PC-9 (cell line): ENCODE results near the gene SUCO.

Experiments used
- EZH2 ChIP-seq: fragments of 200-600 bp; sonication (generic); IDR thresholded peaks from 2 replicates; pipeline ENCODE4 v1.8.0; 2017; ENCODE audit warnings: antibody characterized with exemption, low read depth
- TF ChIP-seq, protein P1 (sequence below): fragments of 200-600 bp; sonication (generic); conservative IDR thresholded peaks from 2 replicates; pipeline ENCODE4 v1.6.1; 2017; ENCODE audit warnings: mixed run types, antibody characterized with exemption, mild to moderate bottlenecking, moderate library complexity

DNA sequence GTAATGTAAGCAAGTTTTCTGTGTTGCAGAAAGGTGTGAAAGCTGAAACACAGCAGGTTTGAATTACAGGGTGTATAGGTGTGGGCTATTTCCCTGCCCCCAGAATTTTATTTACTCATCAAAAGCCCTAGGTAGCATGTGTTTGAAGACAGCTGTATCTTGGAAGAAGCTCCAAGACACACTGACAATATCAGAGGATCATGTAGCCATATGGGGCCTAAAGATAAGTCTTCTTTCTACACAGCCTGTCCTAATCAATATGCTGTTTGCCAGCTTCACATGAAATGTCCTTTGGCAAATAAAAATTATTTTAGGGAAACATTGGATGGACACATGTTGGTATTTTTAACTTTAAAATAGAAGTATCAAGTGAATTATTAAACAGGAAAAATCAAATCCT lies 17.5 kb upstream of the SUCO start:
- TF ChIP-seq, protein P1, sequence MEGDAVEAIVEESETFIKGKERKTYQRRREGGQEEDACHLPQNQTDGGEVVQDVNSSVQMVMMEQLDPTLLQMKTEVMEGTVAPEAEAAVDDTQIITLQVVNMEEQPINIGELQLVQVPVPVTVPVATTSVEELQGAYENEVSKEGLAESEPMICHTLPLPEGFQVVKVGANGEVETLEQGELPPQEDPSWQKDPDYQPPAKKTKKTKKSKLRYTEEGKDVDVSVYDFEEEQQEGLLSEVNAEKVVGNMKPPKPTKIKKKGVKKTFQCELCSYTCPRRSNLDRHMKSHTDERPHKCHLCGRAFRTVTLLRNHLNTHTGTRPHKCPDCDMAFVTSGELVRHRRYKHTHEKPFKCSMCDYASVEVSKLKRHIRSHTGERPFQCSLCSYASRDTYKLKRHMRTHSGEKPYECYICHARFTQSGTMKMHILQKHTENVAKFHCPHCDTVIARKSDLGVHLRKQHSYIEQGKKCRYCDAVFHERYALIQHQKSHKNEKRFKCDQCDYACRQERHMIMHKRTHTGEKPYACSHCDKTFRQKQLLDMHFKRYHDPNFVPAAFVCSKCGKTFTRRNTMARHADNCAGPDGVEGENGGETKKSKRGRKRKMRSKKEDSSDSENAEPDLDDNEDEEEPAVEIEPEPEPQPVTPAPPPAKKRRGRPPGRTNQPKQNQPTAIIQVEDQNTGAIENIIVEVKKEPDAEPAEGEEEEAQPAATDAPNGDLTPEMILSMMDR: no peak
- no peak for TF ChIP-seq EZH2
